Measurements from ENCODE around the gene SEMA5B.

Gene SEMA5B

DNA sequence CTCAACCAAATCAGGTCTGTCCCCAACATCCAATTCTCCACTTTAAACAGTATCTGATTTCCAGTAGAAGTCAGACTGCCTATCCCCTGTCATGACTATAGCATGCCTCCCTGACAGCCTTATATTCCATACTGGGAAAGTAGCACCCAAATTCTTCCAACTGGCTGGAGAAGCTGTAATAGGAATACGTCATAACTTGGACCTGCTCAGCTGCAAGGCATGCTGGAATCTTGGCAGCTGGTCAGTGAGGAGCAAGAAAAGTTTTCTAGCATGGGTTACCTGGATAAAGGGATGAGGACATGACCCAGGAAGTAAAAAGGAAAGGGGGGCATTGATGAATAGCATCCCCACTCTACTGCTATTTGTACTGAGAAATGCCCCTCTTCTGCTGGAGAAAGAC is 8.9 kb downstream of the SEMA5B start:
- no peak for TF ChIP-seq CTCF (IDR thresholded peaks at IDR 0.05; ENCODE audit: extremely low read depth, missing control alignments)

GRCh38 chr3:123015596-123015995 is 12.0 kb downstream of the SEMA5B start:
- no peak for DNase-seq (ENCODE audit: low spot score)
- no peak for TF ChIP-seq CTCF (IDR thresholded peaks at IDR 0.05; ENCODE audit: extremely low read depth, missing control alignments)

More for the DNA sequence above, 8.9 kb downstream of the SEMA5B start:
- DNase-seq (ENCODE audit: low spot score), result no peak

DNA sequence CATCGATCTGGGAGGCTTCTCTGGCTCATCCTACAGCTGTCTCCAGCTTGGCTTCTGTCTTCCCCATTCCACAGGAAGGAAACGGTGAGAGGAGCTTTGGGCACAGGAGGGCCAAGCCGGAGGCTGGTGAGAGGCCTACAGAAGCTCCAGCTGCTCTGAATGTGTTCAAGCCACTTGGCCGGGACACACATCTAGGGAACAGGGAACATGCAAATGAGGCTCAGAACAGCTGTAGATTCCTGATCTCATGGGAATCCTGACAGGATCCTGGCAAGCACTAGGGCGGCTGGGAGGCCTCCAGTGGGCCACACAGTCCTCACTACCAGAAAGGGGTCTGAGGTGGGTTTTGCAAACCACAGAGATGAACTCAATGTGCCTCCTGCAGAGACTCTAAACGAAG is 13.7 kb downstream of the SEMA5B start:
- TF ChIP-seq CTCF (IDR thresholded peaks at IDR 0.05; ENCODE audit: extremely low read depth, missing control alignments), result no peak
- DNase-seq (ENCODE audit: low spot score), result no peak

- DNase-seq (ENCODE audit: low spot score), result no peak
- no peak for TF ChIP-seq CTCF (IDR thresholded peaks at IDR 0.05; ENCODE audit: extremely low read depth, missing control alignments)
Measured at GRCh38 chr3:123012652-123013051, 14.9 kb downstream of the SEMA5B start.

- no peak for DNase-seq (ENCODE audit: low spot score)
- no peak for TF ChIP-seq CTCF (IDR thresholded peaks at IDR 0.05; ENCODE audit: extremely low read depth, missing control alignments)
Measured at GRCh38 chr3:123011447-123011846, 16.1 kb downstream of the SEMA5B start.

DNA sequence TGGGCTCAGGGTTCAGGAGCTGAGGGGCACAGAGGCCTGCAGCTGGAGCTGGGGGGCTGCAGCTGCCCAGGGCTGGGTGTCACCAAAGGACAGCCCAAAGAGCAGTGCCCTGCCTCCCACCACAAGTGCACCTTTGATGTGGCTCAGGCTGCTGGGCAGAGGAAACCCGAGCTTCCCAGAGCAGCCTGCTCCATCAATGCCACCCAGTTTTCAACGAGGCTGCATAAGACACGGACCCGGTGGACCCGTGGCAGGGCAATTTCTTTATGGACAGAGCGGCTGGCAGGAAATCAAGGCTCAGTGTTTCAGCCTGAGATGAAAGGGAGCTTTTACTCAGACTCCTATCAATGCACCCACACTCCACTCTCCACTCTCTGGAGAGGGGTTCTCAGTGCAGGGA is 18.7 kb downstream of the SEMA5B start:
- DNase-seq (ENCODE audit: low spot score), result no peak
- TF ChIP-seq CTCF (IDR thresholded peaks at IDR 0.05; ENCODE audit: extremely low read depth, missing control alignments), result no peak

GRCh38 chr3:123006609-123007008 is 21.0 kb downstream of the SEMA5B start:
- no peak for TF ChIP-seq CTCF (IDR thresholded peaks at IDR 0.05; ENCODE audit: extremely low read depth, missing control alignments)
- no peak for DNase-seq (ENCODE audit: low spot score)

All from GM20000 (cell line).